GM18502 (cell line): Measurements from ENCODE around the gene E2F7.

Experiments used
- ATAC-seq: cut with Tn5 transposase; IDR thresholded peaks from one replicate; pipeline ENCODE4 v1.9.1; 2021; ENCODE audit warnings: mild to moderate bottlenecking; ENCODE audit not compliant: unreplicated experiment, poor library complexity

Gene E2F7

GRCh38 chr12:77031745-77032144 lies 33.6 kb downstream of the E2F7 start:
- no peak for ATAC-seq

- ATAC-seq: no peak
These were observed 39.5 kb downstream of the E2F7 start for GRCh38 chr12:77025782-77026314.

DNA sequence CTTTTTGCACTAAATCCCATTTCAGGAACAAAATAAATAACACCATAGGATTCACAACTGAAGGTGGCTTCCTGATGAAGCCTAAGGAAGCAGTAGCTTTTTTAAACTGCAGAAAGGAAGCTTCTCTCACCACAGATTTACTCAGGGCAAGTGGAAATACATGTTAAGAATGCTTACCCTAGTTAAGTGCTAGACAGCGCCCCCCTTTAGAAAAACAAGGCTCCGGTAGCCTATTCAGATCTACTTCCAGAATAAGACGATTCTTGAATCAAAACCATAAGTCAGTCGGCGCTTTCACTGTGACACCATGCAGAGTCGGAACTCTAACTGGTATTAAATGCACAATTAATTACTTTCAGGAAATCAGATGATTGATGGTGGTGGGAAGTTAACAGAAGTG lies 41.9 kb downstream of the E2F7 start:
- no peak for ATAC-seq

DNA sequence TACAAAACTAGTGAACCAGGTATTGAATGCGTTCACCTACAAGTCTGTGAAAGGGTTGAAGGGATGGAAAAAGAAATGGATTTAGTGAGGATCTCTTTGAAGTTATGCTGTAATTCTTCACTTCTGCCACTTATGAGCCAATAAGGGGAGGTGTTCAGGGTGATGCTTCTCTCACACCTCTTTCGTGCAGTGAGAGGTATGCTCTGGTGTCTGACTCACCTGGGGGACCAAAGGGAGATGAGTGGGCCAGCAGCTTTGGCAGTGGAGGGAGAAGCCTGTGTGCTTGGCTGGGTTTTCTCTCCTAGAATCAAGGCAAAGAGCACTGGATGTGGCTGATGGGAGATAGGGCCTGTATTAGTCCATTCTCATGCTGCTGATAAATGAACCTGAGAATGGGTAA lies 45.4 kb downstream of the E2F7 start:
- ATAC-seq: no peak

GRCh38 chr12:77016606-77017005 lies 48.8 kb downstream of the E2F7 start:
- no peak for ATAC-seq

- ATAC-seq: no peak
These were observed 52.3 kb downstream of the E2F7 start for GRCh38 chr12:77013091-77013490.

DNA sequence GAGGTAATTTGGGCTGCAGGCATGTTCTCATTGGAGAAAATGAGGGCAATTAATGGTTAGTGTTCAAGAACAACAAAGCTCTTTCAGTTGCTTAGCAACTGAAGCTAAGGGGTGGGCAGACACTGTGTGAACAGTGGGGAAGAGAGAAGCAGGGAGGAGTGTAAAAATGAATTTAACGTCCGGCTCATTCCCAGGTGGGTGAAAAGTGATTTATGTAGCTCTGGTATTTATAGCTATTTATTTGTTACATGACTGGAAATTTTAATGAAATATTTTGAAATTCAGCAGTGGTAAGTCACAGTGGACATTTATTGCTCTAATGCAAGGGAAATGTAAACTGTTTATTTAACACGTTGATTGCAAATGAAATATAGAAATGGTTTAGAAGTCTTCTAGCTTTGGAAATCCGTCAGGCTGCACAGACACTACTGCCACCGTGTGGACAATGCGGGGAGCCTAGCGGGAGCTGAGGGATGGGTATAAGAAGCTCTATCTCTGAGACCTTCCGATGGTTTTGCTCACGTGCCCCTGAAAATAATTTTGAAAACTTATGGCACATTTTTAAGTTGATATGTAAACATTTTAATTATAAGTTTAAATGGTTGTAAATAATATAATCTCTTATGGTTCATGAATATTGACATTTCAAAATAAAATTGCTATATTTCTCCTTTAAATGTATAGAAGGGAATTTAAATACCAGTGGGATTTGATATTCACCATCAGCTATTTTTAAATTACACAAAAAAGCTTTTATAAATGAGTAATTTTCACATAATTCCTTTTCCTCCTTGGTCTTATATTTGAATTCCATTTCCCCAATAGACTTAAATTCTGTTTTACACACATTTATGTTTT lies 54.4 kb downstream of the E2F7 start:
- peak; percentile 94 for ATAC-seq

DNA sequence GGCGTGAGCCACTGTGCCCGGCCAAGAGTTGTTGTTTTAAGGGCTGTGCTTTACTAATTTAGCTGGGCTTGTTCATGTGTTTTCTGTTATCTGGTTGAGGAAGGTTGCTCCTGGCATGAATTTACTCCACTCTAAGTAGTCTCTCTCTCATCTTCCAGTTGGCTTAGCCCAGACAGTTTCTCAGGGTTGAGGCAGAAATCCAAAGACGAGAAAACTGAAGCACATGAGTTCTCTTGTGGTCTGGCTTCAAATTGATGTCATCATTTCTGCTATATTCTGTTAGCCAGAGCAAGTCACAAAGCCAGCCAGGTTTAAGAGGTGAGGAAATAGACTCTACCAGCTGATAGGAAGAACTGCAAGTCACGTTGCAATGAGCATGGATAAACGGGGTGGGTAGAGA lies 57.9 kb downstream of the E2F7 start:
- ATAC-seq: no peak

- no peak for ATAC-seq
These were observed 59.7 kb downstream of the E2F7 start for GRCh38 chr12:77005611-77006098.

DNA sequence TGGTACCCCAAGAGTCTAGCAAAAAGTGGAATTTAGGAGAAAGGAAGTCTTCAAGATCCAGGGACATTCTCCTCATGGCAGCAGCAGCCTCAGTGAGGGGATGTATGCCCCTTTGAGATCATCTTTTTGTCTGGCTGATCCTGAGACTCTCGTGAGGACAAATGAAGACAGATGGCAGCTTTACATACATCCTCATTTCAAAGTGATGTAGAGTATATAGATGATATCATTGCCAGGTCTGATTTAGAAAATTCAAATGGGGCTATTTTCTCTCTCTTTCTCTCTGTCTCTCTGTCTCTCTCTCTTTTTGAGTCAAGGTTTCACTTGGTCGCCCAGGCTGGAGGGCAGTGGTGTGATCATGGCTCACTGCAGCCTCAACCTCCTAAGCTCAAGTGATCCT lies 61.5 kb downstream of the E2F7 start:
- ATAC-seq: no peak

- no peak for ATAC-seq
These were observed 62.1 kb downstream of the E2F7 start for GRCh38 chr12:77003246-77003645.

DNA sequence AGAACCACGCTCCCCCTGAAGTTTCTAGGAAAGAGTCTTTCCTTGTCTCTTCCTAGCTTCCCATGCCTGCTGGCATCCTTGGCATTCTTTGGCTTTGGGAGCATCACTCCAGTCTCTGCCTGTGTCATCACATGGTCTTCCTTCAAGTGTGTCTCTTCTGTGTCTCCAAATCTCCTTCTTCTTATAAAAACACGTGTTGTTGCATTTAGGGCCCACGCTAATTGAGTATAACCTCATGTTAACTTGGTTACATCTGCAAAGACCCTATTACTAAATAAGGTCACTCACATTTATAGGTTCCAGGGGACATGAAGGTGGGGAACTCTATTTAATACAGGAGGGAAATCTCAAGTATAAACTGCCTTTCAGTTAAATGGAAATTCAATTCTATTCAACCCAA lies 63.0 kb downstream of the E2F7 start:
- no peak for ATAC-seq

- ATAC-seq: no peak
These were observed 64.1 kb downstream of the E2F7 start for GRCh38 chr12:77001276-77001675.

DNA sequence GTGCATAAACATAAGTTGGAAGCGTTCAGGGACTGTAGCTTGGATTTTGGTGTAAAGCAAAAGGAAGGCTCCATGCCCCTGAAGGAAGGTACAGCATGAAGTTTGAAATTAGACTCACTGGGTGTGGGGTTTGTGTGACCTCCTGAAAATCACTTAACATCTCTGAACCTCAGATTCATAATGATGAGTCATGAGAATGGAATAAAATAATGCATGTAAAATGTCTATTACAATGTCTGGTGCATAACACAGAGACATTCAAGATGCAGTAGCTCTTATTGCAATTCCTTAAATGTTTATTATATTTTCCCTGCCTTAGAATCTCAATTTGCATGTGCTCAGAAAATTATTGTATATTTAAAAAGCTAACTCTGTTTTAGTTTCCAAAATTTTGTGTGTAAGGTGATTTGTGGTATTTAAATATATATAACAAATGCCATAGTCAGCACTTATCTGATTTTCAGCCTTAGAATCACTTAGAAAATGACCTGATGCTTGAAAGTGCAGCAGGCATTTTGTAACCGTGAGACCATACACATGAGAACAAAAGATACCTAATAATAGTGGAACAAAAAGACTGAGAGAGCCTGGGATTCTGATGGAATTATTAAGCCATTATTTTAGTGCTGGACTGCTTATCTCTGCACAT lies 66.3 kb downstream of the E2F7 start:
- ATAC-seq: no peak

- ATAC-seq: no peak
These were observed 67.0 kb downstream of the E2F7 start for GRCh38 chr12:76998386-76998785.

GRCh38 chr12:76997011-76997780 lies 68.2 kb downstream of the E2F7 start:
- ATAC-seq: no peak

DNA sequence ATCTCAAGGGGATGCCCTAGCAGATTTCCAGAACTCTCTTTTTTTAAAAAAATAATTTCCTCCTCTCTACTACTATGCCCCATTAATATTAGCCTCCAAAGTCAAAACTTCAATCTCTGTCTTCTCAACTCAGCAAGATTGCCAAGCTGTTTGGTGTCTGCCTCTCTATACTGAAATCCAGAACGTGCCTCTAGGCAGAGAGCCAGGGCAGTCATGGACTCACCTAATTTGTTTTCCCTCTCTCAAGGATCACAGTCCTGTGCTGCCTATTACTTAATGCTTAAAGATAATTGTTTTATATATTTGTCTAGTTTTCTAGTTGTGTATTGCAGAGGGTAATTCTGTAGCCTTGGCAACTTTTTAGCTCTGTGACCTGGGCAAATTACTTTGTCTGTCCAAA lies 74.7 kb downstream of the E2F7 start:
- no peak for ATAC-seq

GRCh38 chr12:76984566-76984965 lies 80.8 kb downstream of the E2F7 start:
- ATAC-seq: no peak

- ATAC-seq: no peak
These were observed 81.9 kb downstream of the E2F7 start for GRCh38 chr12:76983420-76983819.

DNA sequence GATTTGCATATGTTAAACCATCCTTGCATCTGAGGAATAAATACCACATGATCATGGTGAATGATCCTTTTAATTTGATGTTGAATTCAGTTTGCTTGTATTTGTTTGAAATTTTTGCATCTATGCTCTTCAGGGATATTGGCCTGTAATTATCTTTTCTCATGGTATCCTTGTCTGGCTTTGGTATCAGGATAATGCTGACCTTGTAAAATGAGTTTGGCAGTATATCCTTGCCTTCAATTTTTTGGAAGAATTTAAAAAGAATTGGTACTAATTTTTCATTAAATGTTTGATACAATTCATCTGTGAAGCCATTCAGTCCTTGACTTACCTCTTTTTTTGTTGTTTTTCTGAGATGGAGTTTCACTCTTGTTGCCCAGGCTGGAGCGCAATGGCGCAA lies 85.2 kb downstream of the E2F7 start:
- ATAC-seq: no peak
